Cardiac septum (tissue), 1 donor: ENCODE data around the gene C11orf54. TPM values are rescaled to one million over a fixed set of nuclear protein-coding genes. Genes with fewer than 3 reads are reported as not detected.

Experiments used
- DNase-seq: peaks from one replicate; pipeline ENCODE4 v3.0.0-alpha.2; 2020; ENCODE audit warnings: low spot score
- intact Hi-C: fragments of 100-400 bp; cut with DNase I; formaldehyde crosslinking; loops from one replicate; pipeline ENCODE4 v1.14.0; 2022
- microRNA-seq: library from miRNA; unstranded; fragments of <30 nt; microRNA quantifications from one replicate; pipeline ENCODE4 v1.2.0, GENCODE V29; 2020
- total RNA-seq: library from RNA; stranded (reverse); fragmentation: NEBNext Ultra II Directional; extraction: Animal tissue kit (Norgen Biotek cat#: 25700); gene quantifications from one replicate; pipeline ENCODE4 v1.2.1, GENCODE V29; 2021
- donor health status: DM: no; HTN: no; CAD: no.

Gene C11orf54
- total RNA-seq, 1 donor from 2014 or later = 19.9 TPM

GRCh38 chr11:93804879-93805278 lies 63.4 kb downstream of the C11orf54 start:
- intact Hi-C loops = no loop called here
- no peak for DNase-seq

- intact Hi-C loops = no loop called here
- DNase-seq = no peak
These were observed 66.5 kb downstream of the C11orf54 start for GRCh38 chr11:93807980-93808379.

- intact Hi-C loops = no loop called here
- DNase-seq = no peak
These were observed 72.5 kb downstream of the C11orf54 start for GRCh38 chr11:93813974-93814373.

Small RNA genes within 50 kb of the gene (microRNA-seq; reads per million reads assigned to microRNA genes)
- gene MIR1304 = 3.1 reads per million

Other genes with a start within 250 kb of the C11orf54 start
- gene SMCO4, start 198.3 kb upstream of the C11orf54 start, total RNA-seq = 40.0 TPM
- gene CEP295, start 80.0 kb upstream of the C11orf54 start, total RNA-seq = 7.1 TPM
- gene TAF1D, start 177 bp upstream of the C11orf54 start, total RNA-seq = 41.1 TPM
- 24.3 TPM for gene MED17, start 42.6 kb downstream of the C11orf54 start, total RNA-seq
- 0.22 TPM for gene VSTM5, start 108.9 kb downstream of the C11orf54 start, total RNA-seq